Femur (tissue), 1 donor: ENCODE data around the gene REEP2.

Source experiments
- DNase-seq: peaks from one replicate; pipeline ENCODE4 v3.0.0-alpha.2; 2017

REEP2 gene

GRCh38 chr5:138448481-138449398 lies 9.9 kb downstream of the REEP2 start:
- no peak for DNase-seq

- DNase-seq: peak; percentile 92
Observed at GRCh38 chr5:138449501-138450239, 10.8 kb downstream of the REEP2 start.

GRCh38 chr5:138450971-138451370 lies 12.1 kb downstream of the REEP2 start:
- DNase-seq: no peak

GRCh38 chr5:138452720-138453119 lies 13.9 kb downstream of the REEP2 start:
- no peak for DNase-seq

GRCh38 chr5:138453590-138453989 lies 14.7 kb downstream of the REEP2 start:
- no peak for DNase-seq

- peak; percentile 13 for DNase-seq
Observed at GRCh38 chr5:138454121-138454520, 15.3 kb downstream of the REEP2 start.

GRCh38 chr5:138455232-138455930 lies 16.5 kb downstream of the REEP2 start:
- DNase-seq: no peak

- no peak for DNase-seq
Observed at GRCh38 chr5:138457531-138458275, 18.8 kb downstream of the REEP2 start.

- DNase-seq: no peak
Observed at GRCh38 chr5:138458384-138458783, 19.5 kb downstream of the REEP2 start.

GRCh38 chr5:138458856-138459255 lies 20.0 kb downstream of the REEP2 start:
- DNase-seq: no peak

- DNase-seq: peak; percentile 64
Observed at GRCh38 chr5:138459311-138459933, 20.6 kb downstream of the REEP2 start.

- DNase-seq: no peak
Observed at GRCh38 chr5:138460032-138460693, 21.3 kb downstream of the REEP2 start.

- no peak for DNase-seq
Observed at GRCh38 chr5:138461343-138462125, 22.7 kb downstream of the REEP2 start.

GRCh38 chr5:138463419-138464007 lies 24.7 kb downstream of the REEP2 start:
- DNase-seq: peak; percentile 59

- peak; percentile 98 for DNase-seq
Observed at GRCh38 chr5:138464008-138464387, 25.1 kb downstream of the REEP2 start.

- peak; percentile 99 for DNase-seq
Observed at GRCh38 chr5:138464388-138465260, 25.8 kb downstream of the REEP2 start.

GRCh38 chr5:138465261-138466124 lies 26.6 kb downstream of the REEP2 start, which contains the start of gene EGR1:
EGR1 (plus strand) TSS chr5:138465479; CDS start chr5:138465762, 283 bp downstream.
- DNase-seq: peak; percentile 97
